Activated CD8-positive, alpha-beta T cell treated with anti-CD3 and anti-CD28 coated beads, Interleukin-2, amount 10 ng/mL, durations not matched to agents 7 days and 5 days (primary cell): ENCODE data around the gene IL6. TPM values are rescaled to one million over a fixed set of nuclear protein-coding genes. Genes with fewer than 3 reads are reported as not detected.

Experiments
- ATAC-seq: fragments of 150-1000 bp; cut with Tn5 transposase; one replicate; pipeline ENCODE4 v1.10.0; 2021; ENCODE audit warnings: moderate library complexity
- CTCF ChIA-PET: fragments of 350-600 bp; sonication (Branson Sonifier 250); formaldehyde crosslinking; loops from one replicate; lab custom pipeline; 2021; ENCODE audit warnings: antibody characterized with exemption; lab: Charles Lee
- POLR2A ChIA-PET: fragments of 350-600 bp; sonication (Branson Sonifier 250); formaldehyde crosslinking; loops from one replicate; lab custom pipeline; 2021; ENCODE audit warnings: antibody characterized with exemption; lab: Charles Lee
- DNase-seq: peaks from one replicate; pipeline ENCODE4 v3.0.0-alpha.2; 2020
- H3K27ac Mint-ChIP-seq: one replicate; pipeline ENCODE4 v1.8.0; 2021; ENCODE audit warnings: mild to moderate bottlenecking, mixed read lengths
- H3K27me3 Mint-ChIP-seq: one replicate; pipeline ENCODE4 v1.8.0; 2021; ENCODE audit warnings: low read depth, mixed read lengths
- H3K36me3 Mint-ChIP-seq: one replicate; pipeline ENCODE4 v1.8.0; 2021; ENCODE audit warnings: low read depth, mixed read lengths
- H3K4me1 Mint-ChIP-seq: one replicate; pipeline ENCODE4 v1.8.0; 2021; ENCODE audit warnings: low read depth, mixed read lengths
- H3K4me3 Mint-ChIP-seq: one replicate; pipeline ENCODE4 v1.8.0; 2021; ENCODE audit warnings: mild to moderate bottlenecking, mixed read lengths
- H3K9me3 Mint-ChIP-seq: one replicate; pipeline ENCODE4 v1.8.0; 2022; ENCODE audit warnings: mixed read lengths; ENCODE audit not compliant: insufficient read depth
- total RNA-seq, 2 experiments: library from RNA; stranded (reverse); gene quantifications; one replicate each; pipeline ENCODE4 v1.2.3, GENCODE V29; 2021

IL6 gene
- total RNA-seq, 2 experiments from 2014 or later: 0.65 TPM; not detected in 1

- POLR2A ChIA-PET: no interaction called here
- H3K9me3 Mint-ChIP-seq: no peaks in the 10 kb centered on the region
- H3K36me3 Mint-ChIP-seq: no peaks in the 10 kb centered on the region
- H3K4me1 Mint-ChIP-seq: peaks cover 54% of the 10 kb centered on the region
- DNase-seq: no peak
- no peak overlapping the region for H3K27ac Mint-ChIP-seq
- CTCF ChIA-PET: interaction anchor here (1.1 to 14.8 kb wide), 10 partner anchors 8 to 326 kb away, joined by 3 to 457 read pairs (median 16); no protein-coding TSS in a partner anchor
- H3K4me3 Mint-ChIP-seq: no peak overlapping the region
- no peak for ATAC-seq
- H3K27me3 Mint-ChIP-seq: peaks cover 39% of the 10 kb centered on the region
These were observed 2.3 kb downstream of the IL6 start for GRCh38 chr7:22729180-22729825.

- H3K27me3 Mint-ChIP-seq: peaks cover 43% of the 10 kb centered on the region
- ChIA-PET POLR2A (no interaction called here), CTCF (interaction anchor here (0.9 to 14.8 kb wide), 2 partner anchors 53 to 169 kb away, joined by 3 to 457 read pairs; no protein-coding TSS in a partner anchor)
These were observed 3.2 kb downstream of the IL6 start for GRCh38 chr7:22730066-22730710.

GRCh38 chr7:22730921-22731654 lies 4.1 kb downstream of the IL6 start:
- ATAC-seq: no peak
- no peaks in the 10 kb centered on the region for H3K9me3 Mint-ChIP-seq
- no peak overlapping the region for H3K27ac Mint-ChIP-seq
- H3K27me3 Mint-ChIP-seq: peaks cover 45% of the 10 kb centered on the region
- ChIA-PET CTCF (interaction anchor here (0.9 to 14.8 kb wide), 3 partner anchors 52 to 176 kb away, joined by 3 to 457 read pairs (median 3); no protein-coding TSS in a partner anchor), POLR2A (no interaction called here)
- H3K36me3 Mint-ChIP-seq: no peaks in the 10 kb centered on the region
- peaks cover 41% of the 10 kb centered on the region for H3K4me1 Mint-ChIP-seq
- no peak for DNase-seq
- H3K4me3 Mint-ChIP-seq: peak overlapping the region; percentile 23

More at GRCh38 chr7:22730066-22730710, 3.2 kb downstream of the IL6 start:
- no peaks in the 10 kb centered on the region for H3K36me3 Mint-ChIP-seq
- no peak overlapping the region for H3K27ac Mint-ChIP-seq
- ATAC-seq (no peak), DNase-seq (no peak)
- no peaks in the 10 kb centered on the region for H3K9me3 Mint-ChIP-seq
- no peak overlapping the region for H3K4me3 Mint-ChIP-seq
- peaks cover 50% of the 10 kb centered on the region for H3K4me1 Mint-ChIP-seq

GRCh38 chr7:22731766-22732165 lies 4.8 kb downstream of the IL6 start:
- H3K4me1 Mint-ChIP-seq: peaks cover 34% of the 10 kb centered on the region
- H3K4me3 Mint-ChIP-seq: no peak overlapping the region
- H3K9me3 Mint-ChIP-seq: peaks cover under 1% of the 10 kb centered on the region
- no peak overlapping the region for H3K27ac Mint-ChIP-seq
- H3K36me3 Mint-ChIP-seq: no peaks in the 10 kb centered on the region
- ATAC-seq: no peak
- POLR2A ChIA-PET: no interaction called here
- no peak for DNase-seq
- CTCF ChIA-PET: interaction anchor here (1.4 to 14.8 kb wide), 3 partner anchors 171 to 323 kb away, joined by 3 to 457 read pairs (median 8); no protein-coding TSS in a partner anchor
- H3K27me3 Mint-ChIP-seq: peaks cover 50% of the 10 kb centered on the region

GRCh38 chr7:22732556-22733126 lies 5.6 kb downstream of the IL6 start:
- Mint-ChIP-seq H3K27me3 (peaks cover 52% of the 10 kb centered on the region), H3K4me3 (no peak overlapping the region), H3K36me3 (no peaks in the 10 kb centered on the region), H3K4me1 (peaks cover 25% of the 10 kb centered on the region), H3K27ac (no peak overlapping the region), H3K9me3 (peaks cover 6% of the 10 kb centered on the region)
- POLR2A ChIA-PET: no interaction called here
- ATAC-seq (no peak), DNase-seq (no peak)
- CTCF ChIA-PET: interaction anchor here (1.4 to 14.8 kb wide), 3 partner anchors 171 to 322 kb away, joined by 3 to 457 read pairs (median 8); no protein-coding TSS in a partner anchor

GRCh38 chr7:22733761-22734160 lies 6.8 kb downstream of the IL6 start:
- Mint-ChIP-seq H3K27ac (no peak overlapping the region), H3K9me3 (peaks cover 6% of the 10 kb centered on the region), H3K27me3 (peaks cover 50% of the 10 kb centered on the region), H3K4me1 (peaks cover 15% of the 10 kb centered on the region), H3K4me3 (no peak overlapping the region), H3K36me3 (no peaks in the 10 kb centered on the region)
- ATAC-seq (no peak), DNase-seq (no peak)
- ChIA-PET CTCF (interaction anchor here (2.2 to 14.8 kb wide), 3 partner anchors 10 to 321 kb away, joined by 6 to 457 read pairs (median 8); no protein-coding TSS in a partner anchor), POLR2A (no interaction called here)

- no peaks in the 10 kb centered on the region for H3K9me3 Mint-ChIP-seq
- ATAC-seq (no peak), DNase-seq (no peak)
- H3K27ac Mint-ChIP-seq: no peak overlapping the region
- POLR2A ChIA-PET: no interaction called here
- H3K4me1 Mint-ChIP-seq: no peaks in the 10 kb centered on the region
- H3K4me3 Mint-ChIP-seq: no peak overlapping the region
- H3K36me3 Mint-ChIP-seq: no peaks in the 10 kb centered on the region
- H3K27me3 Mint-ChIP-seq: peaks cover 31% of the 10 kb centered on the region
- CTCF ChIA-PET: interaction anchor here (1.2 kb wide), 1 partner anchor 183 kb away, joined by 4 read pairs; no protein-coding TSS in a partner anchor
These were observed 16.0 kb downstream of the IL6 start for GRCh38 chr7:22743014-22743413.

GRCh38 chr7:22751341-22751740 lies 24.3 kb downstream of the IL6 start:
- ATAC-seq: no peak
- Mint-ChIP-seq H3K27me3 (peaks cover 28% of the 10 kb centered on the region), H3K27ac (no peak overlapping the region), H3K9me3 (peaks cover 5% of the 10 kb centered on the region), H3K4me3 (no peak overlapping the region), H3K36me3 (no peaks in the 10 kb centered on the region), H3K4me1 (no peaks in the 10 kb centered on the region)
- POLR2A ChIA-PET: no interaction called here
- CTCF ChIA-PET: interaction anchor here (1.4 kb wide), 1 partner anchor 23 kb away, joined by 4 read pairs; no protein-coding TSS in a partner anchor
- no peak for DNase-seq

GRCh38 chr7:22757338-22757994 lies 30.5 kb downstream of the IL6 start:
- H3K4me1 Mint-ChIP-seq: no peaks in the 10 kb centered on the region
- POLR2A ChIA-PET: no interaction called here
- H3K27me3 Mint-ChIP-seq: peaks cover 59% of the 10 kb centered on the region
- H3K36me3 Mint-ChIP-seq: no peaks in the 10 kb centered on the region
- CTCF ChIA-PET: interaction anchor here (1.8 kb wide), 1 partner anchor 25 kb away, joined by 8 read pairs; no protein-coding TSS in a partner anchor
- no peak overlapping the region for H3K27ac Mint-ChIP-seq
- peaks cover 5% of the 10 kb centered on the region for H3K9me3 Mint-ChIP-seq
- DNase-seq (no peak), ATAC-seq (no peak)
- no peak overlapping the region for H3K4me3 Mint-ChIP-seq

- H3K9me3 Mint-ChIP-seq: peaks cover 5% of the 10 kb centered on the region
- H3K27ac Mint-ChIP-seq: no peak overlapping the region
- no peak for DNase-seq
- no peak overlapping the region for H3K4me3 Mint-ChIP-seq
- no peaks in the 10 kb centered on the region for H3K36me3 Mint-ChIP-seq
- peaks cover 57% of the 10 kb centered on the region for H3K27me3 Mint-ChIP-seq
- POLR2A ChIA-PET: no interaction called here
- CTCF ChIA-PET: no interaction called here
- H3K4me1 Mint-ChIP-seq: no peaks in the 10 kb centered on the region
- ATAC-seq: no peak
These were observed 31.6 kb downstream of the IL6 start for GRCh38 chr7:22758576-22758975.

GRCh38 chr7:22759721-22760120 lies 32.7 kb downstream of the IL6 start:
- Mint-ChIP-seq H3K4me3 (no peak overlapping the region), H3K4me1 (no peaks in the 10 kb centered on the region), H3K27ac (no peak overlapping the region), H3K9me3 (no peaks in the 10 kb centered on the region), H3K36me3 (no peaks in the 10 kb centered on the region), H3K27me3 (peaks cover 58% of the 10 kb centered on the region)
- ATAC-seq (no peak), DNase-seq (no peak)
- ChIA-PET POLR2A (no interaction called here), CTCF (no interaction called here)
